ENCODE results near the gene DAAM1. TPM values are rescaled to one million over a fixed set of nuclear protein-coding genes. Genes with fewer than 3 reads are reported as not detected.

The DAAM1 gene
- total RNA-seq, 1 donor: 18.5 TPM

GRCh38 chr14:59224341-59224740 is 35.9 kb downstream of the DAAM1 start:
- no peak for TF ChIP-seq CTCF (IDR thresholded peaks at IDR 0.05; ENCODE audit: insufficient read depth, low read length)
- H3K4me3 ChIP-seq (ENCODE audit: low read depth, low read length): no peak overlapping the region
- no peak for DNase-seq (ENCODE audit: low read depth)

GRCh38 chr14:59225281-59225680 is 36.8 kb downstream of the DAAM1 start:
- no peak overlapping the region for H3K4me3 ChIP-seq (ENCODE audit: low read depth, low read length)
- no peak for TF ChIP-seq CTCF (IDR thresholded peaks at IDR 0.05; ENCODE audit: insufficient read depth, low read length)
- DNase-seq (ENCODE audit: low read depth): no peak

- TF ChIP-seq CTCF (IDR thresholded peaks at IDR 0.05; ENCODE audit: insufficient read depth, low read length): no peak
- DNase-seq (ENCODE audit: low read depth): peak; percentile 32
Measured at GRCh38 chr14:59228421-59228820, 40.0 kb downstream of the DAAM1 start.

GRCh38 chr14:59229653-59230406 is 41.4 kb downstream of the DAAM1 start:
- TF ChIP-seq CTCF (IDR thresholded peaks at IDR 0.05; ENCODE audit: insufficient read depth, low read length): no peak
- no peak for DNase-seq (ENCODE audit: low read depth)
- H3K4me3 ChIP-seq (ENCODE audit: low read depth, low read length): no peak overlapping the region

More at GRCh38 chr14:59228421-59228820, 40.0 kb downstream of the DAAM1 start:
- H3K4me3 ChIP-seq (ENCODE audit: low read depth, low read length): no peak overlapping the region

- no peak for DNase-seq (ENCODE audit: low read depth)
- no peak for TF ChIP-seq CTCF (IDR thresholded peaks at IDR 0.05; ENCODE audit: insufficient read depth, low read length)
- no peak overlapping the region for H3K4me3 ChIP-seq (ENCODE audit: low read depth, low read length)
Measured at GRCh38 chr14:59236195-59236594, 47.7 kb downstream of the DAAM1 start.

GRCh38 chr14:59238216-59238615 is 49.7 kb downstream of the DAAM1 start:
- no peak for DNase-seq (ENCODE audit: low read depth)
- no peak for TF ChIP-seq CTCF (IDR thresholded peaks at IDR 0.05; ENCODE audit: insufficient read depth, low read length)
- no peak overlapping the region for H3K4me3 ChIP-seq (ENCODE audit: low read depth, low read length)

GRCh38 chr14:59239022-59239421 is 50.6 kb downstream of the DAAM1 start:
- no peak for TF ChIP-seq CTCF (IDR thresholded peaks at IDR 0.05; ENCODE audit: insufficient read depth, low read length)
- DNase-seq (ENCODE audit: low read depth): no peak
- H3K4me3 ChIP-seq (ENCODE audit: low read depth, low read length): no peak overlapping the region

Measured in fibroblast of the aortic adventitia (primary cell).